Calu3 (cell line): Measurements from ENCODE around the gene GRPEL2. TPM values are rescaled to one million over a fixed set of nuclear protein-coding genes. Genes with fewer than 3 reads are reported as not detected.
A peak's percentile ranks its signal among the peaks of the same experiment; 100 is the strongest.

Experiments used
- BruUV-seq: library from RNA; stranded (reverse); fragments of 400-500 nt; replicated peaks from 2 replicates; lab custom pipeline; 2021; lab: Mats Ljungman, UMichigan
- CTCF ChIA-PET: fragments of 300-600 bp; sonication (Branson Sonifier 250); formaldehyde crosslinking; loops from one replicate; lab custom pipeline; 2022; ENCODE audit warnings: antibody characterized with exemption; lab: Charles Lee
- DNase-seq: peaks from one replicate; pipeline ENCODE4 v3.0.0; 2022
- H3K27ac Mint-ChIP-seq: one replicate; pipeline ENCODE4 v1.8.0; 2022; ENCODE audit warnings: mixed read lengths; ENCODE audit not compliant: unreplicated experiment
- H3K27me3 Mint-ChIP-seq: one replicate; pipeline ENCODE4 v1.8.0; 2022; ENCODE audit warnings: mixed read lengths; ENCODE audit not compliant: unreplicated experiment
- H3K36me3 Mint-ChIP-seq: one replicate; pipeline ENCODE4 v1.8.0; 2022; ENCODE audit warnings: mild to moderate bottlenecking, moderate library complexity, mixed read lengths; ENCODE audit not compliant: insufficient read depth, unreplicated experiment
- H3K4me1 Mint-ChIP-seq: one replicate; pipeline ENCODE4 v1.8.0; 2022; ENCODE audit warnings: mild to moderate bottlenecking, low read depth, mixed read lengths; ENCODE audit not compliant: unreplicated experiment
- H3K4me3 Mint-ChIP-seq: one replicate; pipeline ENCODE4 v1.8.0; 2022; ENCODE audit warnings: mild to moderate bottlenecking, low read depth, moderate library complexity, mixed read lengths; ENCODE audit not compliant: unreplicated experiment
- H3K9me3 Mint-ChIP-seq: one replicate; pipeline ENCODE4 v1.8.0; 2022; ENCODE audit warnings: low read depth, mixed read lengths; ENCODE audit not compliant: unreplicated experiment
- CTCF ChIP-seq: fragments of 200-600 bp; IDR thresholded peaks from one replicate; pipeline ENCODE4 v1.8.0; 2022; ENCODE audit warnings: antibody characterized with exemption; ENCODE audit not compliant: unreplicated experiment
- intact Hi-C: fragments of 100-400 bp; cut with micrococcal nuclease; formaldehyde crosslinking; loops from one replicate; pipeline ENCODE4 v1.10.0; 2022; ENCODE audit not compliant: unreplicated experiment
- total RNA-seq: library from RNA; stranded (reverse); gene quantifications from 2 replicates; pipeline ENCODE4 v1.2.3, GENCODE V29; 2022

GRPEL2 gene
- total RNA-seq, 1 experiment from 2014 or later = 28.2 TPM

- no peak for DNase-seq
- Mint-ChIP-seq H3K4me3 (no peak overlapping the region), H3K9me3 (peaks cover 3% of the 10 kb centered on the region)
Observed at GRCh38 chr5:149333711-149334443, 11.4 kb upstream of the GRPEL2 start.

GRCh38 chr5:149337736-149338135 lies 7.6 kb upstream of the GRPEL2 start:
- Mint-ChIP-seq H3K27ac (no peak overlapping the region), H3K36me3 (no peaks in the 10 kb centered on the region), H3K9me3 (peaks cover 3% of the 10 kb centered on the region), H3K4me1 (peaks cover 29% of the 10 kb centered on the region), H3K4me3 (no peak overlapping the region), H3K27me3 (no peaks in the 10 kb centered on the region)
- no TSS peak for BruUV-seq
- intact Hi-C loops = no loop called here
- CTCF ChIA-PET = interaction anchor here (0.8 kb wide), 1 partner anchor 17 kb away, joined by 4 read pairs; no protein-coding TSS in a partner anchor
- no peak for TF ChIP-seq CTCF
- DNase-seq = no peak

More at GRCh38 chr5:149333711-149334443, 11.4 kb upstream of the GRPEL2 start:
- H3K4me1 Mint-ChIP-seq = peaks cover 19% of the 10 kb centered on the region
- intact Hi-C loops = no loop called here
- H3K27me3 Mint-ChIP-seq = no peaks in the 10 kb centered on the region
- no peaks in the 10 kb centered on the region for H3K36me3 Mint-ChIP-seq
- TF ChIP-seq CTCF = no peak
- CTCF ChIA-PET = interaction anchor here (1.0 to 1.2 kb wide), 2 partner anchors 11 to 102 kb away, joined by 3 read pairs; partner anchors contain the start of gene GRPEL2
- H3K27ac Mint-ChIP-seq = peak overlapping the region; percentile 9
- BruUV-seq = no TSS peak

- Mint-ChIP-seq H3K36me3 (no peaks in the 10 kb centered on the region), H3K27ac (no peak overlapping the region), H3K4me1 (peaks cover 29% of the 10 kb centered on the region), H3K27me3 (no peaks in the 10 kb centered on the region), H3K4me3 (no peak overlapping the region), H3K9me3 (peaks cover 3% of the 10 kb centered on the region)
- no TSS peak for BruUV-seq
- CTCF ChIA-PET = interaction anchor here (0.8 to 1.3 kb wide), 2 partner anchors 18 to 19 kb away, joined by 4 to 9 read pairs; partner anchors contain the start of gene PCYOX1L
- DNase-seq = no peak
- TF ChIP-seq CTCF = no peak
- intact Hi-C loops = no loop called here
Observed at GRCh38 chr5:149338364-149338763, 6.9 kb upstream of the GRPEL2 start.

- Mint-ChIP-seq H3K27ac (no peak overlapping the region), H3K27me3 (no peaks in the 10 kb centered on the region), H3K4me3 (no peak overlapping the region), H3K9me3 (peaks cover 3% of the 10 kb centered on the region), H3K36me3 (peaks cover 15% of the 10 kb centered on the region), H3K4me1 (peaks cover 34% of the 10 kb centered on the region)
- intact Hi-C loops = no loop called here
- no peak for TF ChIP-seq CTCF
- CTCF ChIA-PET = no interaction called here
- no TSS peak for BruUV-seq
- DNase-seq = no peak
Observed at GRCh38 chr5:149340920-149341319, 4.4 kb upstream of the GRPEL2 start.
